ENCODE data around the gene TRERF1. TPM values are rescaled to one million over a fixed set of nuclear protein-coding genes. Genes with fewer than 3 reads are reported as not detected.

The TRERF1 gene
- total and polyA plus RNA-seq, 2 of the 8 experiments (the other 6 are each of a cell fraction or from before 2014, with no cell fraction given) = 10.8 to 21.5 TPM

DNA sequence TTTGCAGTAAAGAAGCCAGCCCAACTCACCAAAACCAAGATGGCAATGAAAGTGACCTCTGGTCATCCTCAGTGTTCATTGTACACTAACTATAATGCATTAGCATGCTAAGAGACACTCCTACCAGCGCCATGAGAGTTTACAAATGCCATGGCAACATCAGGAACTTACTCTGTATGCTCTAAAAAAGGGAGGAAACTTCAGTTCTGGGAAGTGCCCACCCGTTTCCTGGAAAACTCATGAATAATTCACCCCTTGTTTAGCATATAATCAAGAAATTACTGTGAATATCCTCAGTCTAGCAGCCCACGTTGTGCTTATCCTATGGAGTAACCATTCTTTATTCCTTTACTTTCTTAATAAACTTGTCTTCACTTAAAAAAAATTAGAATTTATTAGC is 19.4 kb upstream of the TRERF1 start:
- no peak overlapping the region for H2BK12ac ChIP-seq (ENCODE audit: low read depth, low read length)
- TF ChIP-seq SP1 (IDR thresholded peaks at IDR 0.05; ENCODE audit: low read depth, low read length) = no peak
- TF ChIP-seq, protein P1, sequence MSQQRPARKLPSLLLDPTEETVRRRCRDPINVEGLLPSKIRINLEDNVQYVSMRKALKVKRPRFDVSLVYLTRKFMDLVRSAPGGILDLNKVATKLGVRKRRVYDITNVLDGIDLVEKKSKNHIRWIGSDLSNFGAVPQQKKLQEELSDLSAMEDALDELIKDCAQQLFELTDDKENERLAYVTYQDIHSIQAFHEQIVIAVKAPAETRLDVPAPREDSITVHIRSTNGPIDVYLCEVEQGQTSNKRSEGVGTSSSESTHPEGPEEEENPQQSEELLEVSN (IDR thresholded peaks at IDR 0.05) = no peak
- no peak overlapping the region for H2BK5ac ChIP-seq (ENCODE audit: low read depth, low read length)
- no peak overlapping the region for H4K5ac ChIP-seq (ENCODE audit: insufficient read length, low read depth, low read length)
- no peak overlapping the region for H4K91ac ChIP-seq (replicated peaks; ENCODE audit: insufficient read length, low read length)
- no peak overlapping the region for H3K9ac ChIP-seq (replicated peaks in 1 of 4; ENCODE audit: extremely low read depth in 1 of 4, low read depth in 3 of 4, low read length in 3 of 4)
- no peaks in the 10 kb centered on the region for H3K36me3 ChIP-seq (ENCODE audit: control insufficient read depth in 2 of 4, insufficient read depth in 4 of 4, low read length in 3 of 4)
- no peak overlapping the region for H2AFZ ChIP-seq (ENCODE audit: low read length)
- no peak overlapping the region for H3K18ac ChIP-seq (ENCODE audit: extremely low read depth, low read length)
- no peaks in the 10 kb centered on the region for H3K4me1 ChIP-seq (replicated peaks in 1 of 4; ENCODE audit: control insufficient read depth in 3 of 4, insufficient read depth in 4 of 4, low read length in 3 of 4)
- DNase-seq (ENCODE audit: low read depth in 1 of 2, low spot score in 2 of 2) = no peak
- H3K79me1 ChIP-seq (ENCODE audit: low read depth, low read length) = no peaks in the 10 kb centered on the region
- no peak overlapping the region for H3K4me2 ChIP-seq (ENCODE audit: insufficient read depth in 1 of 2, low read depth in 2 of 2, low read length in 2 of 2)
- POLR2A ChIA-PET (ENCODE audit: partially characterized antibody) = interaction anchor here (1.1 to 1.2 kb wide), 2 partner anchors 17 to 19 kb away, joined by 3 read pairs; no protein-coding TSS in a partner anchor
- no peaks in the 10 kb centered on the region for H3K23me2 ChIP-seq (ENCODE audit: low read depth, low read length)
- H3K14ac ChIP-seq (ENCODE audit: insufficient read length) = no peak overlapping the region
- FAIRE-seq = no peak
- no peak overlapping the region for H2BK15ac ChIP-seq (ENCODE audit: low read length)
- H3K4me3 ChIP-seq (ENCODE audit: extremely low read depth in 1 of 4, insufficient read depth in 2 of 4, low read depth in 3 of 4, low read length in 4 of 4) = no peak overlapping the region
- CTCF ChIA-PET (ENCODE audit: partially characterized antibody) = interaction anchor here (1.3 kb wide), 1 partner anchor 76 kb away, joined by 3 read pairs; no protein-coding TSS in a partner anchor
- no peaks in the 10 kb centered on the region for H3K79me2 ChIP-seq (ENCODE audit: control insufficient read depth in 1 of 2, insufficient read depth in 2 of 2, low read length in 2 of 2)
- H2BK20ac ChIP-seq (ENCODE audit: low read length) = no peak overlapping the region
- no peak overlapping the region for H3K4ac ChIP-seq (replicated peaks; ENCODE audit: insufficient read length, low read depth, low read length)
- H3K23ac ChIP-seq (ENCODE audit: insufficient read length) = no peak overlapping the region
- no peak overlapping the region for H3K27ac ChIP-seq (ENCODE audit: low read depth, low read length)
- WGBS, 2 experiments (ENCODE audit: extremely low coverage in 1 of 2, insufficient coverage in 1 of 2, insufficient read length in 1 of 2, insufficient replicate concordance in 2 of 2, low coverage in 1 of 2, low lambda C conversion rate in 2 of 2, missing lambda C conversion rate in 1 of 2) = 74% methylated on average over 3 of the region's 3 CpGs; no CpG with 5 or more reads in 1 of the 2 experiments
- no peak overlapping the region for H3K56ac ChIP-seq (replicated peaks; ENCODE audit: insufficient read length, low read depth, low read length)
- H2AK5ac ChIP-seq (ENCODE audit: low read depth, low read length) = no peak overlapping the region
- peaks cover 2 to 9% of the 10 kb centered on the region in 2 experiments; a peak in 2 of 4 replicates for H3K9me3 ChIP-seq (ENCODE audit: insufficient read depth in 2 of 2, low read depth in 1 of 2, low read length in 1 of 2)
- H3K27me3 ChIP-seq (replicated peaks in 1 of 4; ENCODE audit: control insufficient read depth in 3 of 4, extremely low read depth in 1 of 4, insufficient read depth in 3 of 4, low read length in 3 of 4) = no peaks in the 10 kb centered on the region
- no peak overlapping the region for H4K8ac ChIP-seq (ENCODE audit: extremely low read depth, insufficient read depth, low read length)
- H4K20me1 ChIP-seq (replicated peaks in 1 of 2; ENCODE audit: control insufficient read depth in 1 of 2, insufficient read depth in 2 of 2, low read length in 2 of 2) = no peaks in the 10 kb centered on the region
- no peak overlapping the region for H2BK120ac ChIP-seq (replicated peaks; ENCODE audit: low read depth, low read length)

Measured in H1 (cell line).